CD14-positive monocyte (primary cell): ENCODE results near the gene CSH2. TPM values are rescaled to one million over a fixed set of nuclear protein-coding genes. Genes with fewer than 3 reads are reported as not detected.
"Not testable (repeated sequence)": the region's sequence is repeated elsewhere in the genome, so short reads cannot be mapped to it uniquely, and the experiment has no call there.

Experiments used
- DNase-seq, 3 donors: peaks; one replicate each; pipeline ENCODE4 v3.0.0-alpha.2; 2011 to 2022
- H2AFZ ChIP-seq: 2 replicates; pipeline ENCODE4 v1.6.0; 2012; ENCODE audit warnings: mild to moderate bottlenecking, low read depth, low read length, inconsistent platforms; ENCODE audit not compliant: insufficient read depth, poor library complexity, severe bottlenecking
- H3K27ac ChIP-seq, 2 donors: 1 replicate in 1 of 2; 2 replicates in 1 of 2; pipeline ENCODE4 v1.5.1; 2012 to 2013; ENCODE audit warnings: low read length in 2 of 2, control low read depth in 1 of 2, inconsistent platforms in 1 of 2, low read depth in 1 of 2, mild to moderate bottlenecking in 1 of 2
- H3K27me3 ChIP-seq, 2 donors: one replicate each; pipeline versions ENCODE4 v1.6.0 to v1.6.1; 2011 to 2013; ENCODE audit warnings: low read length in 2 of 2; ENCODE audit not compliant: control insufficient read depth in 2 of 2, insufficient read depth in 2 of 2
- H3K36me3 ChIP-seq, 2 donors: replicated peaks in 1 of 2; 1 replicate in 1 of 2; 2 replicates in 1 of 2; pipeline versions ENCODE4 v1.5.1 to v1.6.1; 2012 to 2013; ENCODE audit warnings: low read length in 2 of 2, control low read depth in 1 of 2, inconsistent platforms in 1 of 2, mild to moderate bottlenecking in 1 of 2; ENCODE audit not compliant: insufficient read depth in 2 of 2, control insufficient read depth in 1 of 2
- H3K4me1 ChIP-seq, 2 donors: 1 replicate in 1 of 2; 2 replicates in 1 of 2; pipeline versions ENCODE4 v1.5.1 to v1.6.1; 2012 to 2013; ENCODE audit warnings: low read length in 2 of 2, control low read depth in 1 of 2, inconsistent platforms in 1 of 2, mild to moderate bottlenecking in 1 of 2, moderate library complexity in 1 of 2; ENCODE audit not compliant: insufficient read depth in 2 of 2, control insufficient read depth in 1 of 2
- H3K4me2 ChIP-seq: replicated peaks from 2 replicates; pipeline ENCODE3; 2012; ENCODE audit warnings: low read length, moderate library complexity, mild to moderate bottlenecking; ENCODE audit not compliant: poor library complexity, severe bottlenecking; ENCODE audit errors: extremely low read depth
- H3K4me3 ChIP-seq, 3 experiments: fragments of 200-600 bp in 1 of 3; sonication (generic) in 1 of 3; replicated peaks in 1 of 3; 1 replicate in 2 of 3; 2 replicates in 1 of 3; pipeline ENCODE4 v1.5.1; 2011 to 2013; ENCODE audit warnings: low read length in 3 of 3, mild to moderate bottlenecking in 3 of 3, control low read depth in 2 of 3, low read depth in 2 of 3, inconsistent platforms in 1 of 3, moderate library complexity in 1 of 3
- H3K79me2 ChIP-seq: 2 replicates; pipeline ENCODE4 v1.6.0; 2012; ENCODE audit warnings: mild to moderate bottlenecking, control low read depth, inconsistent platforms, low read length, moderate library complexity; ENCODE audit not compliant: insufficient read depth
- H3K9ac ChIP-seq: 2 replicates; pipeline ENCODE4 v1.6.0; 2017; ENCODE audit warnings: low read length, mild to moderate bottlenecking; ENCODE audit not compliant: insufficient read depth, poor library complexity, severe bottlenecking
- H3K9me3 ChIP-seq, 2 donors: replicated peaks in 1 of 2; 1 replicate in 1 of 2; 2 replicates in 1 of 2; pipeline versions ENCODE4 v1.5.1 to v1.6.1; 2012 to 2013; ENCODE audit warnings: low read length in 2 of 2, control low read depth in 1 of 2; ENCODE audit not compliant: control insufficient read depth in 1 of 2, insufficient read depth in 1 of 2
- H4K20me1 ChIP-seq: 2 replicates; pipeline ENCODE4 v1.6.0; 2012; ENCODE audit warnings: mild to moderate bottlenecking, low read length, control low read depth, moderate library complexity; ENCODE audit not compliant: insufficient read depth
- H3K27ac Mint-ChIP-seq, 7 donors: one replicate each; pipeline ENCODE4 v1.8.0; 2020; ENCODE audit warnings: mild to moderate bottlenecking in 7 of 7, mixed read lengths in 7 of 7, moderate library complexity in 6 of 7, inconsistent platforms in 2 of 7
- H3K27me3 Mint-ChIP-seq, 3 donors: one replicate each; pipeline ENCODE4 v1.8.0; 2021 to 2022; ENCODE audit warnings: low read depth in 3 of 3, mild to moderate bottlenecking in 3 of 3, mixed read lengths in 3 of 3, moderate library complexity in 3 of 3, inconsistent platforms in 1 of 3
- H3K36me3 Mint-ChIP-seq, 2 donors: one replicate each; pipeline ENCODE4 v1.8.0; 2020; ENCODE audit warnings: mixed read lengths in 2 of 2, inconsistent platforms in 1 of 2, mild to moderate bottlenecking in 1 of 2
- H3K4me1 Mint-ChIP-seq: one replicate; pipeline ENCODE4 v1.8.0; 2020; ENCODE audit warnings: mild to moderate bottlenecking, mixed read lengths
- H3K4me3 Mint-ChIP-seq, 2 donors: one replicate each; pipeline ENCODE4 v1.8.0; 2020; ENCODE audit warnings: mild to moderate bottlenecking in 2 of 2, mixed read lengths in 2 of 2, moderate library complexity in 1 of 2
- H3K9me3 Mint-ChIP-seq, 7 donors: one replicate each; pipeline ENCODE4 v1.8.0; 2020 to 2022; ENCODE audit warnings: mixed read lengths in 7 of 7, mild to moderate bottlenecking in 6 of 7, moderate library complexity in 6 of 7, inconsistent platforms in 2 of 7
- WGBS: methylation state at CpG from one replicate; pipeline ENCODE4 v1.1.5; 2013; ENCODE audit warnings: missing lambda C conversion rate; ENCODE audit not compliant: insufficient coverage; 5-methylcytosine and 5-hydroxymethylcytosine counted together
- intact Hi-C, 2 donors: fragments of 100-400 bp; cut with micrococcal nuclease; formaldehyde crosslinking; loops; one replicate each; pipeline versions ENCODE4 v1.15.0 to v1.15.1; 2023
- polyA plus RNA-seq, 3 donors: library from polyadenylated mRNA; depleted of rRNA in 1 of 3; unstranded in 2 of 3; stranded (reverse) in 1 of 3; fragments of 300-500 nt in 2 of 3; fragments of >200 nt in 1 of 3; fragmentation: Illumina TruSeq in 2 of 3; gene quantifications; 1 replicate in 2 of 3; 2 replicates in 1 of 3; pipeline ENCODE4 v1.2.3, GENCODE V29; 2012 to 2021
- TF ChIP-seq, protein P1 (sequence below): fragments of 200-600 bp; IDR thresholded peaks from one replicate; pipeline ENCODE4 v1.8.0; 2022; ENCODE audit warnings: antibody characterized with exemption, mild to moderate bottlenecking

CSH2 gene
- polyA plus RNA-seq, 3 donors, result not detected

DNA sequence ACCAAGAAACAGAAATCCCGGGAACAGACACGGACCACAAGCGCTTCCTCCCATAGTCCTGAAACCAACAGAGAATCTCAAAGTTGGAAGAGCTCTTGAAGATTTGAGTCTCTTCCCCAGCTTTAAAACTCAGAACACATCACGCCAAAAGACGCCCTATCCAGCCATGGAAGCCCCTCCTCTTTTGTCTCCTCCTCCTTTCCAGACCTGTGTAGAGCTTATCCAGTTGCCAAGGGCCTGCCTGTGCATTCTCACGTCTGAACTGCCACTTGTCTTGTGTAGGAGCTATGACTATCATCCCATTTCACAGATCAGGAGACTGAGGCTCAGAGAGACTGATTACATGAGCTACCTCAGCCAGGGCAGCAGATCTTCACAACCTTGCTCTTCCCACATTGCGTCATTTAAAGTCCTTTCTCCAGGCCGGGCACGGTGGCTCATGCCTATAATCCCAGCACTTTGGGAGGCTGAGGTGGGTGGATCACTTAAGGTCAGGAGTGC, 9.2 kb upstream of the CSH2 start:
- H3K4me1 ChIP-seq, H2AFZ ChIP-seq, intact Hi-C loops, H3K4me2 ChIP-seq, H3K4me3 ChIP-seq, H3K36me3 Mint-ChIP-seq, H3K9me3 ChIP-seq, H3K36me3 ChIP-seq, H3K4me1 Mint-ChIP-seq, H3K79me2 ChIP-seq, H3K27ac ChIP-seq, H4K20me1 ChIP-seq, H3K9ac ChIP-seq, H3K27me3 ChIP-seq, H3K4me3 Mint-ChIP-seq, DNase-seq, H3K9me3 Mint-ChIP-seq: not testable (repeated sequence)
- 79% methylated on average over 2 of the region's 9 CpGs for WGBS
- Mint-ChIP-seq H3K27me3 (peaks cover 8 to 17% (median 14%) of the 10 kb centered on the region in 3 donors), H3K27ac (peak overlapping the region in 1 of 7 donors; percentile 61)

DNA sequence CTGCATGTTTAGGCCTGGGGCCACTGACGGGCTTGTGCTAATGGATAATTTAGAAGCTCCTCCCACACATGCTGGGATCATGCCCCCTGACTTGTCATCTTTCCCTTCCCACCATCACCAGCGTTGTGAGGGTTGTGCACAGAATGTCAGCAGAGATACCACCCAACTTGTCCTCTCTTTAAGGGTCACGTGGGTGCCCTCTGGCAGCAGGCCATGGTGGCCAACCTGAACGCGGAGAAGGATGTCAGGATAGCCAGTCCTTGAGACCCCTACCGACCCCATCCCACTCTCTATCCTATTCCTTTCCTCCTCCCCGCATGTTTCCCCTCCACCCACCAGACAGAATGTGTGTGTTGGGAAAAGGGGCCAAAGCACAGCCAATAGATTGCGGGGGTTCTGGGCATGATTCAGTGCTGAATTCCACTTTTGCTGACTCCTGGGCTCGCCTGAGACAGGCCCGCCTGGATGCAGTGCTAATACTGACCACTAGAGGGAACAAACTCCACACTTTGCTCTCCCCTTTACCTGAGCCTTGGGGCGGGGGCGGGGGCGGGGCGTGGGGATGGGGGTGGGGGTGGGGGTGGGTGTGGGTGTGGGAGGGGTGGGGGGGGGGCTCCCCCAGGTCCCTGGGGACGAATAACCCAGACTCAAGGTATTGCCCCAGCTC, 8.6 kb upstream of the CSH2 start, which contains the start of gene GH2:
GH2 (minus strand) TSS at position 10 of the 667 bp plus-strand sequence. CDS start 143 bp downstream, outside the sequence.
- H3K27ac Mint-ChIP-seq, result no peak within 1 kb of the TSS

DNA sequence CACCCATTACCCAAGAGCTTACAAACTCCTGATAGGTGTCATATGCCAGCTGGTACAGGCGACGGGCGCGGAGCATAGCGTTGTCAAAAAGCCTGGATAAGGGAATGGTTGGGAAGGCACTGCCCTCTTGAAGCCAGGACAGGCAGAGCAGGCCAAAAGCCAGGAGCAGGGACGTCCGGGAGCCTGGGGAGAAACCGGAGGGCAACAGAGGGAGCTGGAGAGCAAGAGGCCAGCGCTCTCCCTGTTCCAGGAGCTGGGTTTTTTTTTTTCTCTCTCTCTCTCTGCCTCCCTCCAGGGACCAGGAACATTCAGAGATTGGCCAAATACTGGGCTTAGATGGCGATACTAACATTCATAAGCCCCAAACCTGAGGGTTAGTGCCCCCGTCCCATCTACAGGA, 7.9 kb upstream of the CSH2 start:
- H3K4me2 ChIP-seq, DNase-seq, H3K4me3 ChIP-seq, intact Hi-C loops, H3K9ac ChIP-seq, H3K9me3 Mint-ChIP-seq, H3K27ac Mint-ChIP-seq, H3K9me3 ChIP-seq, H3K4me1 Mint-ChIP-seq, H4K20me1 ChIP-seq, H3K27ac ChIP-seq, H3K79me2 ChIP-seq, H2AFZ ChIP-seq, H3K27me3 ChIP-seq, H3K4me1 ChIP-seq, H3K36me3 ChIP-seq, H3K36me3 Mint-ChIP-seq, H3K4me3 Mint-ChIP-seq: not testable (repeated sequence)
- WGBS, result no CpG with 5 or more reads among the region's 11 CpGs
- peaks cover 5 to 17% (median 14%) of the 10 kb centered on the region in 3 donors for H3K27me3 Mint-ChIP-seq

More for the DNA sequence above, 8.6 kb upstream of the CSH2 start, which contains the start of gene GH2:
- H3K36me3 Mint-ChIP-seq, result no peaks in the 10 kb centered on the region
- Histone ChIP-seq H3K4me2 (no peak within 1 kb of the TSS), H3K36me3 (no peaks in the 10 kb centered on the region), H3K79me2 (no peaks in the 10 kb centered on the region), H3K27ac (no peak within 1 kb of the TSS), H2AFZ (no peak within 1 kb of the TSS), H3K4me1 (no peaks in the 10 kb centered on the region), H3K27me3 (no peaks in the 10 kb centered on the region), H4K20me1 (no peaks in the 10 kb centered on the region), H3K9ac (no peak within 1 kb of the TSS), H3K9me3 (no peaks in the 10 kb centered on the region), H3K4me3 (no peak within 1 kb of the TSS)
- no peaks in the 10 kb centered on the region for H3K9me3 Mint-ChIP-seq
- intact Hi-C loops, result no loop called here
- no peak within 1 kb of the TSS for H3K4me3 Mint-ChIP-seq
- peak; percentile 36 to 49 (median 45) for DNase-seq
- no peaks in the 10 kb centered on the region for H3K4me1 Mint-ChIP-seq
- TF ChIP-seq, protein P1, sequence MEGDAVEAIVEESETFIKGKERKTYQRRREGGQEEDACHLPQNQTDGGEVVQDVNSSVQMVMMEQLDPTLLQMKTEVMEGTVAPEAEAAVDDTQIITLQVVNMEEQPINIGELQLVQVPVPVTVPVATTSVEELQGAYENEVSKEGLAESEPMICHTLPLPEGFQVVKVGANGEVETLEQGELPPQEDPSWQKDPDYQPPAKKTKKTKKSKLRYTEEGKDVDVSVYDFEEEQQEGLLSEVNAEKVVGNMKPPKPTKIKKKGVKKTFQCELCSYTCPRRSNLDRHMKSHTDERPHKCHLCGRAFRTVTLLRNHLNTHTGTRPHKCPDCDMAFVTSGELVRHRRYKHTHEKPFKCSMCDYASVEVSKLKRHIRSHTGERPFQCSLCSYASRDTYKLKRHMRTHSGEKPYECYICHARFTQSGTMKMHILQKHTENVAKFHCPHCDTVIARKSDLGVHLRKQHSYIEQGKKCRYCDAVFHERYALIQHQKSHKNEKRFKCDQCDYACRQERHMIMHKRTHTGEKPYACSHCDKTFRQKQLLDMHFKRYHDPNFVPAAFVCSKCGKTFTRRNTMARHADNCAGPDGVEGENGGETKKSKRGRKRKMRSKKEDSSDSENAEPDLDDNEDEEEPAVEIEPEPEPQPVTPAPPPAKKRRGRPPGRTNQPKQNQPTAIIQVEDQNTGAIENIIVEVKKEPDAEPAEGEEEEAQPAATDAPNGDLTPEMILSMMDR, result peak; percentile 55
- 93% methylated on average over 2 of the region's 15 CpGs for WGBS
- H3K27me3 Mint-ChIP-seq, result peaks cover 8 to 17% (median 14%) of the 10 kb centered on the region in 3 donors
